ENCODE data around the gene NTM.

- no peak for TF ChIP-seq CTCF (IDR thresholded peaks at IDR 0.05)
- no peak for TF ChIP-seq POLR2A (IDR thresholded peaks at IDR 0.05)
Observed at GRCh38 chr11:132127900-132128288, 757.5 kb downstream of the NTM start.

Measured in esophagus squamous epithelium (tissue), 4 donors.